PC-3 (cell line): Measurements from ENCODE around the gene PTPRS.

ENCODE experiments used
- EZH2phosphoT487 ChIP-seq: fragments of 300-600 bp; sonication (generic); IDR thresholded peaks from 2 replicates; pipeline ENCODE4 v1.6.1; 2018; ENCODE audit warnings: mild to moderate bottlenecking, antibody characterized with exemption, low read length, borderline replicate concordance
- TF ChIP-seq, protein P1 (sequence below): fragments of 300-600 bp; sonication (generic); conservative IDR thresholded peaks from 2 replicates; pipeline ENCODE4 v1.5.1; 2017; ENCODE audit warnings: antibody characterized with exemption, low read depth, mild to moderate bottlenecking, low read length

DNA sequence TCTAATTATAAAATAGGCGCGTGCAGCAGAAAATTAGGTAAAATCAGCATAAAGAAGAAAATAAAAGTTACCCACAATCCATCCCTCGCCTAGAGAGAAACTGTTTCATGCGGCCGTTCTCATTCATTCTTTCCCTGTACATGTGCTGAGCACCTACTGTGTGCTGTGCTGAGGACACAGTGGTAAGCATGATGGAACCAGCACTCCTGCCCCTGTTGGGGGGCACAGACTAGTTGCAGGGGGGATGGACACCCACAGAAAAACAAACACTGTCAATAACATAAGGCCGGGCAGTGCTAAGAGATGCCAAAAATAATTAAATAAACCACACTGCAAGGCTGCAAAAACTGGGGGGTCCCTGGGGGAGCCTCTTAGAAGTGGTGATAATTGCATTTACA lies 43.3 kb downstream of the PTPRS start:
- TF ChIP-seq, protein P1, sequence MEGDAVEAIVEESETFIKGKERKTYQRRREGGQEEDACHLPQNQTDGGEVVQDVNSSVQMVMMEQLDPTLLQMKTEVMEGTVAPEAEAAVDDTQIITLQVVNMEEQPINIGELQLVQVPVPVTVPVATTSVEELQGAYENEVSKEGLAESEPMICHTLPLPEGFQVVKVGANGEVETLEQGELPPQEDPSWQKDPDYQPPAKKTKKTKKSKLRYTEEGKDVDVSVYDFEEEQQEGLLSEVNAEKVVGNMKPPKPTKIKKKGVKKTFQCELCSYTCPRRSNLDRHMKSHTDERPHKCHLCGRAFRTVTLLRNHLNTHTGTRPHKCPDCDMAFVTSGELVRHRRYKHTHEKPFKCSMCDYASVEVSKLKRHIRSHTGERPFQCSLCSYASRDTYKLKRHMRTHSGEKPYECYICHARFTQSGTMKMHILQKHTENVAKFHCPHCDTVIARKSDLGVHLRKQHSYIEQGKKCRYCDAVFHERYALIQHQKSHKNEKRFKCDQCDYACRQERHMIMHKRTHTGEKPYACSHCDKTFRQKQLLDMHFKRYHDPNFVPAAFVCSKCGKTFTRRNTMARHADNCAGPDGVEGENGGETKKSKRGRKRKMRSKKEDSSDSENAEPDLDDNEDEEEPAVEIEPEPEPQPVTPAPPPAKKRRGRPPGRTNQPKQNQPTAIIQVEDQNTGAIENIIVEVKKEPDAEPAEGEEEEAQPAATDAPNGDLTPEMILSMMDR, result no peak
- TF ChIP-seq EZH2phosphoT487, result no peak
